Measurements from ENCODE around the gene GBP5. TPM values are rescaled to one million over a fixed set of nuclear protein-coding genes. Genes with fewer than 3 reads are reported as not detected.

The GBP5 gene
- total and polyA plus RNA-seq, 2 of the 13 experiments (the other 11 are each of a cell fraction or from before 2014, with no cell fraction given): 0.01 TPM; not detected in 1

DNA sequence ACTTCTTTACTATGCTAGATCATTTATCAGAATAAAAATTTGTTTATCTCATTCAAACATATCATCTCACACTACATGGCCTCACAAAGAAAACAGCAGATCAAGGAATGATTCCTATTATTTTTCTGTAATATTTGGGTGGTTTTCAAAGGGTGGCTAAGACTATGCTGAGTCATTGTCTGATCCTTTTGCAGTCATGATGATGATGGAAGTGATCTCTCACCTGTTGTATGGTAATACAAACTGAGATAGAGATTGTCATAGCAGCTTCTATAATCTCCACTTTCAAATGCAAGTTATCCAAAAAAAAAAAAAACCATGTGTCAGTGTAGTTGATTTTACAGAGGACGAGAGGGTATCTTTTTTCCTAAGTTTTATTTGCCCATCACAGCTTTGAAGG is 37.2 kb upstream of the GBP5 start:
- ChIA-PET POLR2A (no interaction called here), CTCF (ENCODE audit: low intra/inter-chr PET ratio, low total read pairs) (no interaction called here)
- ATAC-seq (no peak), DNase-seq (ENCODE audit: low spot score) (no peak), FAIRE-seq (no peak)
- Histone ChIP-seq H3K27ac (ENCODE audit: extremely low read length, insufficient read depth, low read length) (no peak overlapping the region), H2AFZ (ENCODE audit: low read length) (no peak overlapping the region), H3K27me3 (ENCODE audit: control insufficient read depth in 1 of 2, insufficient read depth in 2 of 2, low read length in 2 of 2) (no peaks in the 10 kb centered on the region), H3K4me3 (replicated peaks in 1 of 3; ENCODE audit: insufficient read depth in 1 of 3, low read depth in 2 of 3, low read length in 3 of 3) (no peak overlapping the region), H3K9ac (ENCODE audit: insufficient read depth, low read depth, low read length) (no peak overlapping the region), H3K36me3 (replicated peaks in 1 of 2; ENCODE audit: control insufficient read depth in 1 of 2, insufficient read depth in 2 of 2, low read length in 2 of 2) (no peaks in the 10 kb centered on the region), H3K79me2 (ENCODE audit: insufficient read depth, low read length) (no peaks in the 10 kb centered on the region), H3K4me2 (ENCODE audit: low read depth, low read length) (no peak overlapping the region), H3K9me3 (ENCODE audit: low read length) (no peaks in the 10 kb centered on the region), H4K20me1 (ENCODE audit: insufficient read depth, low read length) (no peaks in the 10 kb centered on the region), H3K4me1 (ENCODE audit: insufficient read depth, low read length) (no peaks in the 10 kb centered on the region)
- TF ChIP-seq FOXJ3 (CRISPR knock-in tag; IDR thresholded peaks at IDR 0.05; ENCODE audit: borderline replicate concordance) (no peak), NFE2L2 (IDR thresholded peaks at IDR 0.05; ENCODE audit: low read length) (peak; percentile 64; the same call in 1 of the 2 replicates)
- no TSS peak for BruUV-seq (replicated peaks)
- WGBS (ENCODE audit: low lambda C conversion rate): 0% methylated on average over 1 of the region's 1 CpG
- intact Hi-C loops (cut with micrococcal nuclease; ENCODE audit: unreplicated experiment): no loop called here
- in situ Hi-C loops (cut with HindIII; ENCODE audit: extremely low pct_ligation_motif_present, low pct_unique_long_range_greater_than_20kb): no loop called here

- Histone ChIP-seq H3K9ac (ENCODE audit: insufficient read depth, low read depth, low read length) (no peak overlapping the region), H3K36me3 (replicated peaks in 1 of 2; ENCODE audit: control insufficient read depth in 1 of 2, insufficient read depth in 2 of 2, low read length in 2 of 2) (no peaks in the 10 kb centered on the region), H4K20me1 (ENCODE audit: insufficient read depth, low read length) (no peaks in the 10 kb centered on the region), H3K27ac (ENCODE audit: extremely low read length, insufficient read depth, low read length) (no peak overlapping the region), H3K4me1 (ENCODE audit: insufficient read depth, low read length) (no peaks in the 10 kb centered on the region), H2AFZ (ENCODE audit: low read length) (no peak overlapping the region), H3K4me3 (replicated peaks in 1 of 3; ENCODE audit: insufficient read depth in 1 of 3, low read depth in 2 of 3, low read length in 3 of 3) (no peak overlapping the region), H3K4me2 (ENCODE audit: low read depth, low read length) (no peak overlapping the region), H3K9me3 (ENCODE audit: low read length) (no peaks in the 10 kb centered on the region), H3K27me3 (ENCODE audit: control insufficient read depth in 1 of 2, insufficient read depth in 2 of 2, low read length in 2 of 2) (no peaks in the 10 kb centered on the region), H3K79me2 (ENCODE audit: insufficient read depth, low read length) (no peaks in the 10 kb centered on the region)
- CTCF ChIA-PET (ENCODE audit: low intra/inter-chr PET ratio, low total read pairs): no interaction called here
- DNase-seq (ENCODE audit: low spot score): no peak
- in situ Hi-C loops (cut with HindIII; ENCODE audit: extremely low pct_ligation_motif_present, low pct_unique_long_range_greater_than_20kb): no loop called here
- intact Hi-C loops (cut with micrococcal nuclease; ENCODE audit: unreplicated experiment): no loop called here
- FAIRE-seq: no peak
- no peak for ATAC-seq
- TF ChIP-seq TP53 (CRISPR knock-in tag; conservative IDR thresholded peaks at IDR 0.05): no peak
- no peak for TF ChIP-seq MED1 (CRISPR knock-in tag; IDR thresholded peaks at IDR 0.05)
- TF ChIP-seq ZFP36L2 (CRISPR knock-in tag; IDR thresholded peaks at IDR 0.05): no peak
- no peak for TF ChIP-seq ZNF484 (CRISPR knock-in tag; IDR thresholded peaks at IDR 0.05; ENCODE audit: borderline replicate concordance, low read depth)
- no peak for TF ChIP-seq CREM (IDR thresholded peaks at IDR 0.05)
- TF ChIP-seq CREM (CRISPR knock-in tag; IDR thresholded peaks at IDR 0.05): no peak
- no peak for TF ChIP-seq ZNF33A (CRISPR knock-in tag; IDR thresholded peaks at IDR 0.05; ENCODE audit: borderline replicate concordance)
- TF ChIP-seq, protein P1, sequence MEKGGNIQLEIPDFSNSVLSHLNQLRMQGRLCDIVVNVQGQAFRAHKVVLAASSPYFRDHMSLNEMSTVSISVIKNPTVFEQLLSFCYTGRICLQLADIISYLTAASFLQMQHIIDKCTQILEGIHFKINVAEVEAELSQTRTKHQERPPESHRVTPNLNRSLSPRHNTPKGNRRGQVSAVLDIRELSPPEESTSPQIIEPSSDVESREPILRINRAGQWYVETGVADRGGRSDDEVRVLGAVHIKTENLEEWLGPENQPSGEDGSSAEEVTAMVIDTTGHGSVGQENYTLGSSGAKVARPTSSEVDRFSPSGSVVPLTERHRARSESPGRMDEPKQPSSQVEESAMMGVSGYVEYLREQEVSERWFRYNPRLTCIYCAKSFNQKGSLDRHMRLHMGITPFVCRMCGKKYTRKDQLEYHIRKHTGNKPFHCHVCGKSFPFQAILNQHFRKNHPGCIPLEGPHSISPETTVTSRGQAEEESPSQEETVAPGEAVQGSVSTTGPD (CRISPR knock-in tag; IDR thresholded peaks at IDR 0.05): no peak
- no peak for TF ChIP-seq NFE2 (CRISPR knock-in tag; IDR thresholded peaks at IDR 0.05)
- TF ChIP-seq GTF3A (CRISPR knock-in tag; conservative IDR thresholded peaks at IDR 0.05): no peak
- TF ChIP-seq RBFOX2 (IDR thresholded peaks at IDR 0.05; ENCODE audit: low read depth, low read length): no peak
- no peak for TF ChIP-seq ZFX (CRISPR knock-in tag; IDR thresholded peaks at IDR 0.05; ENCODE audit: low read depth)
- TF ChIP-seq CENPT (CRISPR knock-in tag; IDR thresholded peaks at IDR 0.05; ENCODE audit: low read depth): no peak
- TF ChIP-seq GPN1 (CRISPR knock-in tag; IDR thresholded peaks at IDR 0.05; ENCODE audit: borderline replicate concordance): no peak
- TF ChIP-seq ZNF30 (CRISPR knock-in tag; IDR thresholded peaks at IDR 0.05): no peak
- no peak for TF ChIP-seq ZC3H13 (CRISPR knock-in tag; IDR thresholded peaks at IDR 0.05)
- BruUV-seq (replicated peaks): no TSS peak
- POLR2A ChIA-PET: no interaction called here
- 29% methylated on average over 2 of the region's 2 CpGs for WGBS (ENCODE audit: low lambda C conversion rate)
Measured at GRCh38 chr1:89306273-89306672, 33.6 kb upstream of the GBP5 start.
